Measurements from ENCODE around the gene SPOCK3. TPM values are rescaled to one million over a fixed set of nuclear protein-coding genes. Genes with fewer than 3 reads are reported as not detected.
"Not testable (repeated sequence)": the region's sequence is repeated elsewhere in the genome, so short reads cannot be mapped to it uniquely, and the experiment has no call there.

Gene SPOCK3
- total RNA-seq, 2 experiments from 2014 or later = 0.44 TPM; not detected in 1

- Mint-ChIP-seq H3K4me3 (no peak overlapping the region), H3K36me3 (no peaks in the 10 kb centered on the region)
Measured at GRCh38 chr4:166886718-166887117, 347.6 kb downstream of the SPOCK3 start.

GRCh38 chr4:166882221-166882620 is 352.1 kb downstream of the SPOCK3 start:
- H3K27me3 Mint-ChIP-seq = no peaks in the 10 kb centered on the region
- H3K27ac Mint-ChIP-seq = no peak overlapping the region
- H3K4me1 Mint-ChIP-seq = no peaks in the 10 kb centered on the region
- H3K36me3 Mint-ChIP-seq = no peaks in the 10 kb centered on the region
- H3K4me3 Mint-ChIP-seq = no peak overlapping the region
- no peak for DNase-seq
- H3K9me3 Mint-ChIP-seq = no peaks in the 10 kb centered on the region

More at GRCh38 chr4:166886718-166887117, 347.6 kb downstream of the SPOCK3 start:
- DNase-seq = no peak
- Mint-ChIP-seq H3K4me1 (no peaks in the 10 kb centered on the region), H3K9me3 (no peaks in the 10 kb centered on the region), H3K27ac (no peak overlapping the region), H3K27me3 (no peaks in the 10 kb centered on the region)

GRCh38 chr4:166875821-166876220 is 358.5 kb downstream of the SPOCK3 start:
- H3K27ac Mint-ChIP-seq = no peak overlapping the region
- DNase-seq = no peak
- H3K4me1 Mint-ChIP-seq = no peaks in the 10 kb centered on the region
- H3K4me3 Mint-ChIP-seq = no peak overlapping the region
- H3K9me3 Mint-ChIP-seq = no peaks in the 10 kb centered on the region
- no peaks in the 10 kb centered on the region for H3K36me3 Mint-ChIP-seq
- no peaks in the 10 kb centered on the region for H3K27me3 Mint-ChIP-seq

- Mint-ChIP-seq H3K4me3 (no peak overlapping the region), H3K27me3 (no peaks in the 10 kb centered on the region), H3K4me1 (no peaks in the 10 kb centered on the region), H3K36me3 (no peaks in the 10 kb centered on the region), H3K9me3 (peaks cover 5% of the 10 kb centered on the region), H3K27ac (no peak overlapping the region)
- no peak for DNase-seq
Measured at GRCh38 chr4:166862032-166862431, 372.3 kb downstream of the SPOCK3 start.

- DNase-seq, H3K4me3 Mint-ChIP-seq, H3K9me3 Mint-ChIP-seq, H3K27ac Mint-ChIP-seq, H3K4me1 Mint-ChIP-seq, H3K27me3 Mint-ChIP-seq, H3K36me3 Mint-ChIP-seq: not testable (repeated sequence)
Measured at GRCh38 chr4:166850398-166850797, 383.9 kb downstream of the SPOCK3 start.

- Mint-ChIP-seq H3K4me3 (no peak overlapping the region), H3K9me3 (peaks cover under 1% of the 10 kb centered on the region), H3K27ac (no peak overlapping the region), H3K4me1 (no peaks in the 10 kb centered on the region), H3K27me3 (no peaks in the 10 kb centered on the region), H3K36me3 (no peaks in the 10 kb centered on the region)
- DNase-seq = no peak
Measured at GRCh38 chr4:166846939-166847338, 387.4 kb downstream of the SPOCK3 start.

- Mint-ChIP-seq H3K36me3 (no peaks in the 10 kb centered on the region), H3K27me3 (no peaks in the 10 kb centered on the region), H3K4me3 (no peak overlapping the region)
Measured at GRCh38 chr4:166842795-166843261, 391.5 kb downstream of the SPOCK3 start.

GRCh38 chr4:166839615-166840251 is 394.6 kb downstream of the SPOCK3 start:
- H3K4me1 Mint-ChIP-seq = no peaks in the 10 kb centered on the region
- H3K4me3 Mint-ChIP-seq = no peak overlapping the region
- H3K27ac Mint-ChIP-seq = no peak overlapping the region
- no peaks in the 10 kb centered on the region for H3K27me3 Mint-ChIP-seq
- H3K36me3 Mint-ChIP-seq = no peaks in the 10 kb centered on the region
- no peak for DNase-seq
- peaks cover 8% of the 10 kb centered on the region for H3K9me3 Mint-ChIP-seq

More at GRCh38 chr4:166842795-166843261, 391.5 kb downstream of the SPOCK3 start:
- no peaks in the 10 kb centered on the region for H3K4me1 Mint-ChIP-seq
- no peak overlapping the region for H3K27ac Mint-ChIP-seq
- no peak for DNase-seq
- H3K9me3 Mint-ChIP-seq = peaks cover 8% of the 10 kb centered on the region

GRCh38 chr4:166838975-166839614 is 395.2 kb downstream of the SPOCK3 start:
- no peak for DNase-seq
- peaks cover 8% of the 10 kb centered on the region for H3K9me3 Mint-ChIP-seq
- no peak overlapping the region for H3K27ac Mint-ChIP-seq
- no peak overlapping the region for H3K4me3 Mint-ChIP-seq
- no peaks in the 10 kb centered on the region for H3K4me1 Mint-ChIP-seq
- H3K27me3 Mint-ChIP-seq = no peaks in the 10 kb centered on the region
- H3K36me3 Mint-ChIP-seq = no peaks in the 10 kb centered on the region

- no peaks in the 10 kb centered on the region for H3K27me3 Mint-ChIP-seq
- H3K9me3 Mint-ChIP-seq = peaks cover 11% of the 10 kb centered on the region
- no peaks in the 10 kb centered on the region for H3K4me1 Mint-ChIP-seq
- H3K36me3 Mint-ChIP-seq = no peaks in the 10 kb centered on the region
- no peak overlapping the region for H3K27ac Mint-ChIP-seq
- H3K4me3 Mint-ChIP-seq = no peak overlapping the region
- no peak for DNase-seq
Measured at GRCh38 chr4:166836865-166837264, 397.4 kb downstream of the SPOCK3 start.

GRCh38 chr4:166827629-166828028 is 406.7 kb downstream of the SPOCK3 start:
- DNase-seq = no peak
- no peaks in the 10 kb centered on the region for H3K4me1 Mint-ChIP-seq
- H3K4me3 Mint-ChIP-seq = no peak overlapping the region
- peaks cover 2% of the 10 kb centered on the region for H3K9me3 Mint-ChIP-seq
- H3K36me3 Mint-ChIP-seq = no peaks in the 10 kb centered on the region
- H3K27me3 Mint-ChIP-seq = no peaks in the 10 kb centered on the region
- no peak overlapping the region for H3K27ac Mint-ChIP-seq

GRCh38 chr4:166827167-166827566 is 407.1 kb downstream of the SPOCK3 start:
- H3K27me3 Mint-ChIP-seq = no peaks in the 10 kb centered on the region
- H3K36me3 Mint-ChIP-seq = no peaks in the 10 kb centered on the region

GRCh38 chr4:166823848-166824247 is 410.4 kb downstream of the SPOCK3 start:
- no peaks in the 10 kb centered on the region for H3K36me3 Mint-ChIP-seq

More at GRCh38 chr4:166827167-166827566, 407.1 kb downstream of the SPOCK3 start:
- no peak for DNase-seq
- Mint-ChIP-seq H3K27ac (no peak overlapping the region), H3K4me1 (no peaks in the 10 kb centered on the region), H3K9me3 (no peaks in the 10 kb centered on the region), H3K4me3 (no peak overlapping the region)

GRCh38 chr4:166823126-166823525 is 411.2 kb downstream of the SPOCK3 start:
- Mint-ChIP-seq H3K4me3 (no peak overlapping the region), H3K4me1 (no peaks in the 10 kb centered on the region), H3K36me3 (no peaks in the 10 kb centered on the region), H3K27ac (no peak overlapping the region), H3K27me3 (no peaks in the 10 kb centered on the region), H3K9me3 (peaks cover 7% of the 10 kb centered on the region)
- no peak for DNase-seq

More at GRCh38 chr4:166823848-166824247, 410.4 kb downstream of the SPOCK3 start:
- DNase-seq = no peak
- Mint-ChIP-seq H3K27ac (no peak overlapping the region), H3K4me3 (no peak overlapping the region), H3K9me3 (peaks cover 7% of the 10 kb centered on the region), H3K27me3 (no peaks in the 10 kb centered on the region), H3K4me1 (no peaks in the 10 kb centered on the region)

GRCh38 chr4:166822386-166822785 is 411.9 kb downstream of the SPOCK3 start:
- Mint-ChIP-seq H3K36me3 (no peaks in the 10 kb centered on the region), H3K27me3 (no peaks in the 10 kb centered on the region), H3K9me3 (peaks cover 7% of the 10 kb centered on the region), H3K4me1 (no peaks in the 10 kb centered on the region), H3K4me3 (no peak overlapping the region), H3K27ac (no peak overlapping the region)
- no peak for DNase-seq

GRCh38 chr4:166816890-166817289 is 417.4 kb downstream of the SPOCK3 start:
- DNase-seq = no peak
- Mint-ChIP-seq H3K27me3 (no peaks in the 10 kb centered on the region), H3K4me1 (no peaks in the 10 kb centered on the region), H3K4me3 (no peak overlapping the region), H3K27ac (no peak overlapping the region), H3K9me3 (peaks cover 9% of the 10 kb centered on the region), H3K36me3 (no peaks in the 10 kb centered on the region)

Measured in activated naive CD8-positive, alpha-beta T cell treated with anti-CD3 and anti-CD28 coated beads for 36 hours (primary cell).